HG03558 (cell line): ENCODE data around the gene ATP8A1.
"Not testable (repeated sequence)": the region's sequence is repeated elsewhere in the genome, so short reads cannot be mapped to it uniquely, and the experiment has no call there.

Experiments
- ATAC-seq: cut with Tn5 transposase; IDR thresholded peaks from one replicate; pipeline ENCODE4 v1.9.1; 2021; ENCODE audit warnings: moderate number of reproducible peaks; ENCODE audit not compliant: unreplicated experiment; ENCODE audit errors: extremely low read depth

Gene ATP8A1

GRCh38 chr4:42391981-42392380 lies 264.9 kb downstream of the ATP8A1 start:
- ATAC-seq: no peak

DNA sequence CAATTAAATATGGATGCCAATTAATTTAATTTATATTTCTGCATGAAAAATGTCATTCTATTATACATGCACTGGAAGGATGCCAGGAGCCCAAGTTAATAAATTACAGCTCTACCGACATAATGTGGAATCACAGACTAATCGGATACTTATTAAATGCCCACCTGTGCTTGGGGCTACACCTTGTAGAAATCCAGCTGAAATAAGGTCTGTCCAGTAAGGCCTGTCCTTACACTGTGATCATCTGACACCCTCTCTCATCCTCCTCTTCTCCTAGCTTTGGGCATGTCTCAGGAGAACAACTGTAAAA lies 265.6 kb downstream of the ATP8A1 start:
- no peak for ATAC-seq

- no peak for ATAC-seq
Measured at GRCh38 chr4:42390622-42391354, 266.1 kb downstream of the ATP8A1 start.

GRCh38 chr4:42385516-42385915 lies 271.4 kb downstream of the ATP8A1 start:
- ATAC-seq: no peak

- no peak for ATAC-seq
Measured at GRCh38 chr4:42381666-42382065, 275.2 kb downstream of the ATP8A1 start.

- ATAC-seq: no peak
Measured at GRCh38 chr4:42377497-42377896, 279.4 kb downstream of the ATP8A1 start.

- not testable (repeated sequence) for ATAC-seq
Measured at GRCh38 chr4:42372303-42372702, 284.6 kb downstream of the ATP8A1 start.

DNA sequence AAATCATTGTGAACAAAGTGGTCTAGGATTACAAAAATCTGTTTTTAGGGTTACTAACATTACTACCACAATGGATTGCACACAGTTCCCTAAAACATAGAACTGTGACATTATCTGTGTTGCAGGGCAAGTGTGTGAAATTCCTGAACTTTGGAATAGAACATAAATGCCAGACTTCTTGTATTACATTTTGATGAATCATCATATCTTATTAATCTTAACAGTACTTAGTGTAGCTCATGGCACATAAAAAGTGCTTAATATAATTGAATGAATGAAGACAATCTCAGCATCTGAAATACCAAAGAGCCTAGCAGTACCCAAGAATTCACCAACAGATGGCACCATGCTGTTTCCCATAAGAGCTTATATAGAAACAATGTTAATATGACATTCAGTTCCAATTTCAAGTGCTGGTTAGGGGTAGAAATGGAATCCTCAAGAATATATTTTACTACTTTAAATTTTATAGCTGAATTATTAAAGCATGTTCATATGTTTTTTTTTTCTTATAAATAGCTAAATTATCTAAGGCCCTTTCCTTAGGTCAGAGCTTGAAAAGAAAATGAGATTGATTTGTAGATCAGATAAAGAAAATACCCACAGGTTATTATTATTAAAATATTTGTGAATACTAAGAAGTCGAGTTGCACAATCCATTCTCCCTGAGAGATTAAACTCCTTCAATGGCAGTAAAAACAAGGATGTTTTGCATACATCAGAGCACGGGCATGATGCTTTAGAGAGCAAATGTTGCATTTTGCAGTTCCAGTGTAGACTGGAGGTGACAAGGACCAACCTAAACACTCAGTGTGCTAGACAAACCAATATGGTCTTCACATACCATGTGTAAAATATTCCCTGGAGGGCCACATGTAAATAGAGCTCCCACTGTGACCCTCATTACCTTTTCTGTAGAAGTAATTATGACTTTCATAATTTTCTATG lies 285.3 kb downstream of the ATP8A1 start:
- ATAC-seq: no peak

GRCh38 chr4:42369489-42369888 lies 287.4 kb downstream of the ATP8A1 start:
- no peak for ATAC-seq

DNA sequence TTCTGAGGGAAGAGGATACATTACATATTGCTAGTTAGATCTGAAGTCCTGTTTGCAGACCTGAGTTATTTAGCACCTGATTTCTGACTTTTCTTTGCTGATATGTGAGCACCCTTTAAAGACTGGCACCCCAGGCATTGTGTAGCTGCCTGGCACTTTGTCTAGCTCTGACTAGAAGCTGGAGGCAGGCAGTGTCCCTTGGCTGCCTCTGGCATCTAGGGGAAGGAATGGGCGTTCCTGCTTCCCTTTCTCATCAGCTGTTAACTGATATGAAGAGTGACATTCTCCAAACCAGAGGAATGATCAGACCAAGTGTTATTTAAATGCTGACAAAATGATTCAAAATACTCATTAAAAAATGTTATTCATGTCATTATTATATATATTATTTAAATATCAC lies 289.9 kb downstream of the ATP8A1 start:
- no peak for ATAC-seq

GRCh38 chr4:42364266-42365053 lies 292.4 kb downstream of the ATP8A1 start:
- no peak for ATAC-seq

GRCh38 chr4:42363614-42364013 lies 293.3 kb downstream of the ATP8A1 start:
- ATAC-seq: no peak

GRCh38 chr4:42362591-42362990 lies 294.3 kb downstream of the ATP8A1 start:
- ATAC-seq: no peak

DNA sequence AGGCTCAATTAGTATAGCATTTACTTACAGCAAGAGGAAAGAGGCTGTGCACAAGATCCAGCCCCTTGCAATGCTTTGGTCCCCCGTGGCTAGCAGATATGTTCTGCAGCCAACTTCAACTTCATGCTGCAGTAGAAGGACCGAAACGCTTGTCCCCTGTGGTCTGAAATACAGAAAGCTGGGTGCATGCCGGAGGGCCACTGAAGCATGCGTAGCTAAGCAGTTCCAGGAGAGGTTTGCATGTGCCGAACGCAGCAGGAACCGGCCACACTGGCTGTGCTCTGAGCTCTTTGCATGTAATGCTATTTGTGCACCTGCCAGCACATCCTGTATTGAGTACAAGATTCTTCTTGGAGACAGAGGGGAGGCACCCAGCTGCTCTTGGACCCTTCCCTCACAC lies 295.4 kb downstream of the ATP8A1 start:
- no peak for ATAC-seq

- ATAC-seq: no peak
Measured at GRCh38 chr4:42360256-42360669, 296.6 kb downstream of the ATP8A1 start.

GRCh38 chr4:42359711-42360110 lies 297.2 kb downstream of the ATP8A1 start:
- ATAC-seq: no peak
